K562 (cell line): ENCODE results near the gene NIPBL. TPM values are rescaled to one million over a fixed set of nuclear protein-coding genes. Genes with fewer than 3 reads are reported as not detected.
A peak's percentile ranks its signal among the peaks of the same experiment; 100 is the strongest.

Experiments used
- BRD9 ChIP-seq: fragments of 450-650 bp; IDR thresholded peaks from 2 replicates; pipeline ENCODE4 v1.6.1; 2018; ENCODE audit warnings: low read depth; ENCODE audit not compliant: partially characterized antibody
- EP400 ChIP-seq: fragments of 450-650 bp; IDR thresholded peaks from 2 replicates; pipeline ENCODE4 v1.6.1; 2017; ENCODE audit warnings: antibody characterized with exemption, mild to moderate bottlenecking, moderate library complexity
- ETS2 ChIP-seq: IDR thresholded peaks from 2 replicates; pipeline ENCODE4 v1.6.1; 2016; ENCODE audit warnings: borderline replicate concordance, missing genetic modification characterization, mild to moderate bottlenecking, moderate library complexity, missing compliant biosample characterization; ENCODE audit not compliant: poor library complexity, severe bottlenecking
- HNRNPK ChIP-seq: fragments of 200-400 bp; formaldehyde crosslinking; IDR thresholded peaks from one replicate; pipeline ENCODE4 v1.6.1; 2018; ENCODE audit warnings: mild to moderate bottlenecking, low read depth, low read length; ENCODE audit not compliant: poor library complexity, severe bottlenecking
- MYC ChIP-seq, 2 experiments: fragments of 250-450 bp in 1 of 2; sonication (Bioruptor Pico) in 1 of 2; IDR thresholded peaks; 2 replicates each; pipeline versions ENCODE4 v1.5.1 to v1.6.1; 2012 to 2021; ENCODE audit warnings: low read depth in 2 of 2, borderline replicate concordance in 1 of 2, improper control_type of control experiment in 1 of 2, low read length in 1 of 2, mild to moderate bottlenecking in 1 of 2, moderate library complexity in 1 of 2
- NR2C1 ChIP-seq, 2 experiments: fragments of 450-650 bp; IDR thresholded peaks; 2 replicates each; pipeline ENCODE4 v1.6.1; 2017; ENCODE audit warnings: mild to moderate bottlenecking in 2 of 2, antibody characterized with exemption in 1 of 2, inconsistent platforms in 1 of 2, missing compliant biosample characterization in 1 of 2, missing genetic modification characterization in 1 of 2
- PML ChIP-seq: IDR thresholded peaks from 2 replicates; pipeline ENCODE4 v1.6.1; 2012; ENCODE audit warnings: low read length, inconsistent platforms
- POLR2H ChIP-seq: IDR thresholded peaks from 2 replicates; pipeline ENCODE4 v1.6.1; 2016; ENCODE audit warnings: missing genetic modification characterization, low read depth, mild to moderate bottlenecking, control low read depth, missing compliant biosample characterization, moderate library complexity
- SAFB ChIP-seq: fragments of 200-400 bp; formaldehyde crosslinking; IDR thresholded peaks from 2 replicates; pipeline ENCODE4 v1.6.1; 2017; ENCODE audit warnings: low read depth, low read length, borderline replicate concordance
- SIN3A ChIP-seq, 2 experiments: fragments of 150-350 bp in 1 of 2; IDR thresholded peaks; 2 replicates each; pipeline ENCODE4 v1.6.1; 2011 to 2016; ENCODE audit warnings: borderline replicate concordance in 2 of 2, low read depth in 2 of 2, low read length in 2 of 2, mild to moderate bottlenecking in 2 of 2, moderate library complexity in 2 of 2; ENCODE audit not compliant: control insufficient read depth in 1 of 2
- SREBF1 ChIP-seq: fragments of 150-350 bp; IDR thresholded peaks from 2 replicates; pipeline ENCODE4 v1.6.1; 2014; ENCODE audit warnings: antibody characterized with exemption, low read depth, low read length, borderline replicate concordance
- TCF7 ChIP-seq: sonication (generic); IDR thresholded peaks from 2 replicates; pipeline ENCODE4 v1.6.1; 2016; ENCODE audit warnings: antibody characterized with exemption, borderline replicate concordance
- XRCC4 ChIP-seq: IDR thresholded peaks from one replicate; pipeline ENCODE4 v1.6.1; 2011; ENCODE audit not compliant: insufficient read depth, insufficient read length; ENCODE audit errors: extremely low read depth
- polyA plus RNA-seq, 8 experiments: library from polyadenylated mRNA; depleted of rRNA in 4 of 8; stranded (reverse) in 5 of 8; unstranded in 3 of 8; fragments of >200 nt; fragmentation: Nextera tagmentation in 2 of 8; fragmentation: Illumina TruSeq in 1 of 8; extraction: Ambion mirVana in 2 of 8; extraction: Trizol in 1 of 8; gene quantifications; 2 replicates each; pipeline versions ENCODE4 v1.2.1 to v1.2.3, GENCODE V29; 2011 to 2014; ENCODE audit warnings: inconsistent platforms in 1 of 8, missing spikeins in 1 of 8
- total RNA-seq, 7 experiments: library from RNA; depleted of rRNA in 6 of 7; stranded (reverse); fragments of >200 nt in 6 of 7; fragmentation: Illumina TruSeq in 2 of 7; extraction: Trizol in 2 of 7; gene quantifications; 2 replicates each; pipeline versions ENCODE4 v1.2.1 to v1.2.3, GENCODE V29; 2011 to 2021; ENCODE audit warnings: low replicate concordance in 1 of 7
- TF ChIP-seq, protein P1 (sequence below), 2 experiments: fragments of 450-650 bp; conservative IDR thresholded peaks; 2 replicates each; pipeline ENCODE4 v1.6.1; 2017; ENCODE audit warnings: mild to moderate bottlenecking in 2 of 2, moderate library complexity in 2 of 2
- TF ChIP-seq, protein P2 (sequence below): sonication (generic); formaldehyde crosslinking; IDR thresholded peaks from 2 replicates; pipeline ENCODE4 v1.8.0; 2023; ENCODE audit warnings: mild to moderate bottlenecking, missing genetic modification reagents
- TF ChIP-seq, protein P3 (sequence below): fragments of 200-800 bp; sonication (Bioruptor generic); IDR thresholded peaks from 2 replicates; pipeline ENCODE4 v1.6.1; 2017; ENCODE audit warnings: missing genetic modification characterization, missing compliant biosample characterization
- TF ChIP-seq, protein P4 (sequence below): fragments of 450-650 bp; IDR thresholded peaks from 2 replicates; pipeline ENCODE4 v1.6.1; 2017; ENCODE audit warnings: mild to moderate bottlenecking, moderate library complexity

NIPBL gene
- total and polyA plus RNA-seq, 9 of the 15 experiments (the other 6 are each of a cell fraction or from before 2014, with no cell fraction given), result 12.9 to 56.7 (median 38.9) TPM

DNA sequence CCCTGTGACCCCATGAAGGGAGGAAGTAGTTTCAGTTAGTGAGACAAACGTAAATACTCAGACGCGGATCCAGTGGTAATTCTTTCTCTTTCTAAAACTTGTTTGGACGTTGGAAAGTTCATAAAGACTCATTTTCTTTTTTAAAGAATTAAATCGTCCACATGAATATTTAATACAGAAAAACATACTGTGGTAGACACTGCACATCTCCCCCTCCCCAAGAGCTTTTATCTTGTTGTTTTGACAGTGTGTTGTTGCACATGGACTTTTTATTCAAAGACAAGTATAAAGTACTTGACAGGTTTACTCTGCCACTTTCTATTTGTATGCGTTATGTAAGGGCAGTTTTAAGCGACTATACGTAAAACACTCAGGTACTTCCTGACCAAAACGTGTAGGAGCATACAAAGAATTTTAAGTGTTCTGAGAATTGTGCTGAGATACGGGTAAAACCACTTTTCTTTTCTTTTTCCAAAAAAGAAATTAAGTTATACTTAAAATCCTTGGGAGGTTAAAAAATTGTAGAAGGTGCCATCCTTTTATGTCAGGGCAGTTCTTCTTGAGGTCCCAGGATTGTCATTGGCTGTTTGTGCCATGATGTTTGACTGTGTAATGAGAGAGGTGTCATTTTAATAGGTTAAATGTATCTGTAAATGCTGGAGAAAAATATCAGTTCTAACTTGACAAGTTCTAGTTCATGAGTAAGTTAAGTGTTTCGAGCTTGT, 1.3 kb downstream of the NIPBL start (continued):
- TF ChIP-seq, protein P1, sequence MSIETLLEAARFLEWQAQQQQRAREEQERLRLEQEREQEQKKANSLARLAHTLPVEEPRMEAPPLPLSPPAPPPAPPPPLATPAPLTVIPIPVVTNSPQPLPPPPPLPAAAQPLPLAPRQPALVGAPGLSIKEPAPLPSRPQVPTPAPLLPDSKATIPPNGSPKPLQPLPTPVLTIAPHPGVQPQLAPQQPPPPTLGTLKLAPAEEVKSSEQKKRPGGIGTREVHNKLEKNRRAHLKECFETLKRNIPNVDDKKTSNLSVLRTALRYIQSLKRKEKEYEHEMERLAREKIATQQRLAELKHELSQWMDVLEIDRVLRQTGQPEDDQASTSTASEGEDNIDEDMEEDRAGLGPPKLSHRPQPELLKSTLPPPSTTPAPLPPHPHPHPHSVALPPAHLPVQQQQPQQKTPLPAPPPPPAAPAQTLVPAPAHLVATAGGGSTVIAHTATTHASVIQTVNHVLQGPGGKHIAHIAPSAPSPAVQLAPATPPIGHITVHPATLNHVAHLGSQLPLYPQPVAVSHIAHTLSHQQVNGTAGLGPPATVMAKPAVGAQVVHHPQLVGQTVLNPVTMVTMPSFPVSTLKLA (conservative IDR thresholded peaks at IDR 0.05), result peak in 1 of 2 experiments; percentile 35; a peak in 1 of 4 replicates
- TF ChIP-seq BRD9, result no peak
- TF ChIP-seq, protein P2, sequence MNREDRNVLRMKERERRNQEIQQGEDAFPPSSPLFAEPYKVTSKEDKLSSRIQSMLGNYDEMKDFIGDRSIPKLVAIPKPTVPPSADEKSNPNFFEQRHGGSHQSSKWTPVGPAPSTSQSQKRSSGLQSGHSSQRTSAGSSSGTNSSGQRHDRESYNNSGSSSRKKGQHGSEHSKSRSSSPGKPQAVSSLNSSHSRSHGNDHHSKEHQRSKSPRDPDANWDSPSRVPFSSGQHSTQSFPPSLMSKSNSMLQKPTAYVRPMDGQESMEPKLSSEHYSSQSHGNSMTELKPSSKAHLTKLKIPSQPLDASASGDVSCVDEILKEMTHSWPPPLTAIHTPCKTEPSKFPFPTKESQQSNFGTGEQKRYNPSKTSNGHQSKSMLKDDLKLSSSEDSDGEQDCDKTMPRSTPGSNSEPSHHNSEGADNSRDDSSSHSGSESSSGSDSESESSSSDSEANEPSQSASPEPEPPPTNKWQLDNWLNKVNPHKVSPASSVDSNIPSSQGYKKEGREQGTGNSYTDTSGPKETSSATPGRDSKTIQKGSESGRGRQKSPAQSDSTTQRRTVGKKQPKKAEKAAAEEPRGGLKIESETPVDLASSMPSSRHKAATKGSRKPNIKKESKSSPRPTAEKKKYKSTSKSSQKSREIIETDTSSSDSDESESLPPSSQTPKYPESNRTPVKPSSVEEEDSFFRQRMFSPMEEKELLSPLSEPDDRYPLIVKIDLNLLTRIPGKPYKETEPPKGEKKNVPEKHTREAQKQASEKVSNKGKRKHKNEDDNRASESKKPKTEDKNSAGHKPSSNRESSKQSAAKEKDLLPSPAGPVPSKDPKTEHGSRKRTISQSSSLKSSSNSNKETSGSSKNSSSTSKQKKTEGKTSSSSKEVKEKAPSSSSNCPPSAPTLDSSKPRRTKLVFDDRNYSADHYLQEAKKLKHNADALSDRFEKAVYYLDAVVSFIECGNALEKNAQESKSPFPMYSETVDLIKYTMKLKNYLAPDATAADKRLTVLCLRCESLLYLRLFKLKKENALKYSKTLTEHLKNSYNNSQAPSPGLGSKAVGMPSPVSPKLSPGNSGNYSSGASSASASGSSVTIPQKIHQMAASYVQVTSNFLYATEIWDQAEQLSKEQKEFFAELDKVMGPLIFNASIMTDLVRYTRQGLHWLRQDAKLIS (CRISPR knock-in tag), result peak; percentile 32
- TF ChIP-seq HNRNPK, result no peak
- no peak for TF ChIP-seq SREBF1
- peak in 1 of 2 experiments; percentile 48; a peak in 1 of 4 replicates for TF ChIP-seq SIN3A (IDR thresholded peaks at IDR 0.05; ENCODE audit: borderline replicate concordance in 2 of 2, control insufficient read depth in 1 of 2, low read depth in 2 of 2, low read length in 2 of 2)
- no peak for TF ChIP-seq TCF7
- TF ChIP-seq, protein P3, sequence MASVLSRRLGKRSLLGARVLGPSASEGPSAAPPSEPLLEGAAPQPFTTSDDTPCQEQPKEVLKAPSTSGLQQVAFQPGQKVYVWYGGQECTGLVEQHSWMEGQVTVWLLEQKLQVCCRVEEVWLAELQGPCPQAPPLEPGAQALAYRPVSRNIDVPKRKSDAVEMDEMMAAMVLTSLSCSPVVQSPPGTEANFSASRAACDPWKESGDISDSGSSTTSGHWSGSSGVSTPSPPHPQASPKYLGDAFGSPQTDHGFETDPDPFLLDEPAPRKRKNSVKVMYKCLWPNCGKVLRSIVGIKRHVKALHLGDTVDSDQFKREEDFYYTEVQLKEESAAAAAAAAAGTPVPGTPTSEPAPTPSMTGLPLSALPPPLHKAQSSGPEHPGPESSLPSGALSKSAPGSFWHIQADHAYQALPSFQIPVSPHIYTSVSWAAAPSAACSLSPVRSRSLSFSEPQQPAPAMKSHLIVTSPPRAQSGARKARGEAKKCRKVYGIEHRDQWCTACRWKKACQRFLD (CRISPR knock-in tag), result no peak
- TF ChIP-seq PML, result peak; percentile 37; the same call in 1 of the 2 replicates
- peak; percentile 48; the same call in 1 of the 2 replicates for TF ChIP-seq NR2C1 (IDR thresholded peaks at IDR 0.05)
- TF ChIP-seq NR2C1 (tag; IDR thresholded peaks at IDR 0.05), result no peak
- TF ChIP-seq SAFB, result no peak
- TF ChIP-seq XRCC4, result no peak
- peak; percentile 8; the same call in 1 of the 2 replicates for TF ChIP-seq MYC (IDR thresholded peaks at IDR 0.05; ENCODE audit: low read depth, low read length)
- no peak for TF ChIP-seq MYC (CRISPR knock-in tag; IDR thresholded peaks at IDR 0.05; ENCODE audit: borderline replicate concordance, low read depth)
- no peak for TF ChIP-seq ETS2 (tag)
- peak; percentile 50; the same call in 1 of the 2 replicates for TF ChIP-seq POLR2H (tag)
- 0 out of 2 replicates have a peak, but pooled peaks have one; percentile 1 for TF ChIP-seq EP400
- TF ChIP-seq, protein P4, sequence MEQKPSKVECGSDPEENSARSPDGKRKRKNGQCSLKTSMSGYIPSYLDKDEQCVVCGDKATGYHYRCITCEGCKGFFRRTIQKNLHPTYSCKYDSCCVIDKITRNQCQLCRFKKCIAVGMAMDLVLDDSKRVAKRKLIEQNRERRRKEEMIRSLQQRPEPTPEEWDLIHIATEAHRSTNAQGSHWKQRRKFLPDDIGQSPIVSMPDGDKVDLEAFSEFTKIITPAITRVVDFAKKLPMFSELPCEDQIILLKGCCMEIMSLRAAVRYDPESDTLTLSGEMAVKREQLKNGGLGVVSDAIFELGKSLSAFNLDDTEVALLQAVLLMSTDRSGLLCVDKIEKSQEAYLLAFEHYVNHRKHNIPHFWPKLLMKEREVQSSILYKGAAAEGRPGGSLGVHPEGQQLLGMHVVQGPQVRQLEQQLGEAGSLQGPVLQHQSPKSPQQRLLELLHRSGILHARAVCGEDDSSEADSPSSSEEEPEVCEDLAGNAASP, result no peak
